A673 (cell line): ENCODE measurements around the gene GREB1L. TPM values are rescaled to one million over a fixed set of nuclear protein-coding genes. Genes with fewer than 3 reads are reported as not detected.
A peak's percentile ranks its signal among the peaks of the same experiment; 100 is the strongest.

Source experiments
- Bru-seq: library from RNA; stranded (reverse); fragments of 400-500 nt; gene quantifications from one replicate; lab custom pipeline; 2021; lab: Mats Ljungman, UMichigan
- BruChase-seq, 2 experiments: library from RNA; stranded (reverse); fragments of 400-500 nt; gene quantifications; one replicate each; lab custom pipeline; 2021; lab: Mats Ljungman, UMichigan
- BruUV-seq: library from RNA; stranded (reverse); fragments of 400-500 nt; replicated peaks from 2 replicates; lab custom pipeline; 2021; lab: Mats Ljungman, UMichigan
- CTCF ChIA-PET: fragments of 300-600 bp; sonication (Branson Sonifier 250); formaldehyde crosslinking; loops from one replicate; lab custom pipeline; 2022; ENCODE audit warnings: antibody characterized with exemption; lab: Charles Lee
- POLR2A ChIA-PET: fragments of 300-600 bp; sonication (Branson Sonifier 250); formaldehyde crosslinking; loops from one replicate; lab custom pipeline; 2022; ENCODE audit warnings: antibody characterized with exemption; ENCODE audit not compliant: low non-redundant PET; lab: Charles Lee
- DNase-seq: peaks from one replicate; pipeline ENCODE4 v3.0.0-alpha.2; 2015; ENCODE audit warnings: low spot score
- H3K27ac ChIP-seq: fragments of 200-600 bp; sonication (generic); 2 replicates; pipeline ENCODE4 v1.5.1; 2016; ENCODE audit warnings: mixed run types, low read depth, mild to moderate bottlenecking, mixed read lengths, antibody characterized with exemption, low read length; ENCODE audit not compliant: poor library complexity, severe bottlenecking
- H3K27me3 ChIP-seq: fragments of 200-600 bp; sonication (generic); replicated peaks from 2 replicates; pipeline ENCODE4 v1.6.1; 2017; ENCODE audit warnings: mixed run types, low read depth, mild to moderate bottlenecking, mixed read lengths, antibody characterized with exemption, low read length; ENCODE audit not compliant: insufficient read depth, poor library complexity
- H3K36me3 ChIP-seq: fragments of 200-600 bp; sonication (generic); 2 replicates; pipeline ENCODE4 v1.6.1; 2016; ENCODE audit warnings: mixed run types, mild to moderate bottlenecking, mixed read lengths, antibody characterized with exemption, low read length; ENCODE audit not compliant: insufficient read depth, poor library complexity, severe bottlenecking
- H3K4me1 ChIP-seq: fragments of 200-600 bp; sonication (generic); 2 replicates; pipeline ENCODE4 v1.6.1; 2017; ENCODE audit warnings: mixed run types, mild to moderate bottlenecking, mixed read lengths, antibody characterized with exemption, low read length; ENCODE audit not compliant: insufficient read depth, poor library complexity, severe bottlenecking
- H3K4me3 ChIP-seq: fragments of 200-600 bp; sonication (generic); 2 replicates; pipeline ENCODE4 v1.5.1; 2016; ENCODE audit warnings: low read depth, mixed run types, mild to moderate bottlenecking, mixed read lengths, low read length; ENCODE audit not compliant: poor library complexity, severe bottlenecking
- H3K9me3 ChIP-seq: fragments of 200-600 bp; sonication (generic); 2 replicates; pipeline ENCODE4 v1.6.1; 2016; ENCODE audit warnings: mixed run types, low read depth, mild to moderate bottlenecking, mixed read lengths, antibody characterized with exemption, low read length; ENCODE audit not compliant: poor library complexity, severe bottlenecking
- CTCF ChIP-seq: fragments of 300-800, 200-600 bp; sonication (generic); conservative IDR thresholded peaks from 2 replicates; pipeline ENCODE4 v1.5.1; 2017; ENCODE audit warnings: low read depth, mild to moderate bottlenecking, antibody characterized with exemption, low read length, moderate library complexity, mixed read lengths
- EZH2 ChIP-seq: fragments of 200-600 bp; sonication (generic); IDR thresholded peaks from 2 replicates; pipeline ENCODE4 v1.6.1; 2017; ENCODE audit warnings: borderline replicate concordance, low read depth, mild to moderate bottlenecking, mixed read lengths, antibody characterized with exemption, low read length; ENCODE audit not compliant: poor library complexity, severe bottlenecking
- intact Hi-C: fragments of 100-400 bp; cut with micrococcal nuclease; formaldehyde crosslinking; loops from one replicate; pipeline ENCODE4 v1.10.0; 2022; ENCODE audit not compliant: unreplicated experiment
- long read RNA-seq: library from polyadenylated mRNA; stranded (forward); transcript quantifications from one replicate; pipeline ENCODE4 v2.0.0, GENCODE V29; 2022
- total RNA-seq: library from RNA; stranded (reverse); gene quantifications from 2 replicates; pipeline ENCODE4 v1.2.3, GENCODE V29; 2021

Gene GREB1L
- 0.04 TPM in 1 of 2 replicates, not detected in the other for total RNA-seq
- Bru-seq, nascent RNA, result percentile 10 among the genes with signal in this experiment
- percentile 12 among the genes with signal in this experiment for BruChase-seq, experiment 1, labeled RNA remaining after a 2-hour chase
- percentile 11 among the genes with signal in this experiment for BruChase-seq, experiment 2, labeled RNA remaining after a 6-hour chase
- long read RNA-seq, partial matches to known transcripts, result 0 of 2 reads
- long read RNA-seq, other reads (novel, unspliced or antisense), result 2 of 2 reads

GRCh38 chr18:21242141-21242779 is at the start of gene GREB1L:
GREB1L (plus strand) TSS chr18:21242232; CDS start chr18:21383519, 141,287 bp downstream.
- ChIA-PET CTCF (interaction anchor here (0.5 kb wide), 1 partner anchor 612 kb away, joined by 4 read pairs; no protein-coding TSS in a partner anchor), POLR2A (no interaction called here)
- no peak within 1 kb of the TSS for H3K27ac ChIP-seq

GRCh38 chr18:21192308-21192624 is 49.8 kb upstream of the GREB1L start:
- BruUV-seq, result no TSS peak
- no peaks in the 10 kb centered on the region for H3K9me3 ChIP-seq
- H3K4me3 ChIP-seq, result no peak overlapping the region
- no peak for TF ChIP-seq EZH2
- no peak for TF ChIP-seq CTCF
- DNase-seq, result no peak
- no peaks in the 10 kb centered on the region for H3K36me3 ChIP-seq
- CTCF ChIA-PET, result interaction anchor here (0.6 to 1.0 kb wide), 3 partner anchors 189 to 283 kb away, joined by 3 to 4 read pairs (median 3); no protein-coding TSS in a partner anchor
- peaks cover 8% of the 10 kb centered on the region for H3K27me3 ChIP-seq
- H3K4me1 ChIP-seq, result no peaks in the 10 kb centered on the region
- H3K27ac ChIP-seq, result no peak overlapping the region
- POLR2A ChIA-PET, result no interaction called here
- intact Hi-C loops, result loop anchor here (10.0 kb wide), 1 partner anchor 763 kb away; no protein-coding TSS in a partner anchor

More at GRCh38 chr18:21242141-21242779, at the start of gene GREB1L:
- H3K27me3 ChIP-seq, result peaks cover 83% of the 10 kb centered on the region
- TF ChIP-seq CTCF (no peak; the same call in 1 of the 2 replicates), EZH2 (no peak)
- BruUV-seq, result no TSS peak
- H3K9me3 ChIP-seq, result no peaks in the 10 kb centered on the region
- peak; percentile 51 for DNase-seq
- peak within 1 kb of the TSS; percentile 42 for H3K4me3 ChIP-seq
- H3K4me1 ChIP-seq, result peaks cover 11% of the 10 kb centered on the region
- intact Hi-C loops, result no loop called here
- H3K36me3 ChIP-seq, result no peaks in the 10 kb centered on the region

- H3K9me3 ChIP-seq, result no peaks in the 10 kb centered on the region
- peaks cover 33% of the 10 kb centered on the region for H3K27me3 ChIP-seq
- POLR2A ChIA-PET, result no interaction called here
- H3K27ac ChIP-seq, result no peak overlapping the region
- no peaks in the 10 kb centered on the region for H3K36me3 ChIP-seq
- CTCF ChIA-PET, result interaction anchor here (0.6 to 1.2 kb wide), 7 partner anchors 14 to 406 kb away, joined by 3 to 13 read pairs (median 3); partner anchors contain the start of gene ESCO1
- TF ChIP-seq EZH2, result no peak
- TF ChIP-seq CTCF, result peak; percentile 76
- intact Hi-C loops, result loop anchor here (1.0 to 10.0 kb wide), 2 partner anchors 249 to 760 kb away; no protein-coding TSS in a partner anchor
- no peak overlapping the region for H3K4me3 ChIP-seq
- no peaks in the 10 kb centered on the region for H3K4me1 ChIP-seq
- DNase-seq, result peak; percentile 59
- BruUV-seq, result no TSS peak
Measured at GRCh38 chr18:21194871-21195771, 46.9 kb upstream of the GREB1L start.
